ENCODE results near the gene CERS2.
A peak's percentile ranks its signal among the peaks of the same experiment; 100 is the strongest.

CERS2 gene

GRCh38 chr1:151006327-151007052, 31.9 kb upstream of the CERS2 start, which contains the start of gene MINDY1:
MINDY1 (minus strand) TSS chr1:151006902; CDS start chr1:151002617, 4,285 bp downstream.
- H3K4me3 ChIP-seq (replicated peaks; ENCODE audit: low read depth, low read length), result peak within 1 kb of the TSS; percentile 60
- H3K27me3 ChIP-seq (replicated peaks; ENCODE audit: control insufficient read depth, insufficient read depth, low read length), result no peaks in the 10 kb centered on the region
- no peaks in the 10 kb centered on the region for H3K36me3 ChIP-seq (ENCODE audit: control insufficient read depth, insufficient read depth, low read length)
- TF ChIP-seq CTCF (IDR thresholded peaks at IDR 0.05; ENCODE audit: insufficient read depth, low read length, poor library complexity, severe bottlenecking), result peak; percentile 43
- DNase-seq (ENCODE audit: extremely low read depth, insufficient read length), result peak; percentile 50

DNA sequence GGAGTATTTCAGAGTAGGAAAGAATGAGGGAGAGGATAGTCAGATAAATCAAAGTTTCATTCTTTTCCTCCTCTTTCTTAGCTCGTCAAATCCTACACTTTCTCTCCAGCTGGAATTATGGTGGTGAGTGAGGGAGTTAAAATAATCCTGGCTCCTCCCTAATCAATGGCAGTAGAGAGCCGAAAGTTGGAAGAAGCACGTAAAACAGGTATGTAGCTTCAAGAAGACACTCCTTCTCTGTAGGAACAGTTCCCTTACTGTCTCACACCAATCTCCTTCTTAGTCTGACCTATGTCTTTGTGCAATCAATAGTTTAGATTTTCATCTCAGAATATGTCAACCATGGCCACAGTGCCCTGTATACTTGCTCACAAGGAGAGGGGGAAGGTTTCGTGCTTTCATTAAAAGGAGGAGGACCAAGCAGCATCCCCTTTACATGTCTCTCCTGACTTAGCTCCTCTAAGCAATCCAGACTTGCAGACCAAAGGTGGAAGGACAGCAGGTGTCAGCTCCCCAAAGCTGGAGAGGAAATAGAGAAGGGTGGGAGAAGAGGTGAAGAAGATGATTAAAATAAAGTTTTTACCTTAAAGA, 31.2 kb upstream of the CERS2 start:
- Histone ChIP-seq H3K4me3 (replicated peaks; ENCODE audit: low read depth, low read length) (peak overlapping the region; percentile 60), H3K36me3 (ENCODE audit: control insufficient read depth, insufficient read depth, low read length) (no peaks in the 10 kb centered on the region), H3K27me3 (replicated peaks; ENCODE audit: control insufficient read depth, insufficient read depth, low read length) (no peaks in the 10 kb centered on the region)
- DNase-seq (ENCODE audit: extremely low read depth, insufficient read length), result no peak
- no peak for TF ChIP-seq CTCF (IDR thresholded peaks at IDR 0.05; ENCODE audit: insufficient read depth, low read length, poor library complexity, severe bottlenecking)

DNA sequence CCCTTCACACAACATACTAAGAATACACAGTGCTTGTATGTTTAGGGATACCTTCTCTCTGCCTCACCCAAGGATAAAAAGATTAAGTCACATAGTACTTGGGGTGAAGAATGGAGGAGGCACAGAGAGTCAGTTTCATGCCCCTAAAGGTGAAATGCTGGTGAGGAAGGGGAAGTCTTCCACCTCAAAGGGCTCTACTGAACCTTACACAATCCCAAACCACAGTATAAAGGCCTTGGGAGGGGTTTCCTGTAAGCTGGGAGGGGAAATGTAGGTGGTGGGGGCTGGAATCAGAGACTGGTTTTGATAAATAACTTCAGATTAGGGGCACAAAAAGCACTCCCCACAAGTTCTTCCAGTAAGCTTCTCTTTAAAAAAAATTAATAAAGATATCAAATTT, 28.5 kb upstream of the CERS2 start:
- Histone ChIP-seq H3K4me3 (replicated peaks; ENCODE audit: low read depth, low read length) (no peak overlapping the region), H3K36me3 (ENCODE audit: control insufficient read depth, insufficient read depth, low read length) (no peaks in the 10 kb centered on the region; the same call in 1 of the 2 replicates), H3K27me3 (replicated peaks; ENCODE audit: control insufficient read depth, insufficient read depth, low read length) (no peaks in the 10 kb centered on the region)
- DNase-seq (ENCODE audit: extremely low read depth, insufficient read length), result no peak
- no peak for TF ChIP-seq CTCF (IDR thresholded peaks at IDR 0.05; ENCODE audit: insufficient read depth, low read length, poor library complexity, severe bottlenecking)

DNA sequence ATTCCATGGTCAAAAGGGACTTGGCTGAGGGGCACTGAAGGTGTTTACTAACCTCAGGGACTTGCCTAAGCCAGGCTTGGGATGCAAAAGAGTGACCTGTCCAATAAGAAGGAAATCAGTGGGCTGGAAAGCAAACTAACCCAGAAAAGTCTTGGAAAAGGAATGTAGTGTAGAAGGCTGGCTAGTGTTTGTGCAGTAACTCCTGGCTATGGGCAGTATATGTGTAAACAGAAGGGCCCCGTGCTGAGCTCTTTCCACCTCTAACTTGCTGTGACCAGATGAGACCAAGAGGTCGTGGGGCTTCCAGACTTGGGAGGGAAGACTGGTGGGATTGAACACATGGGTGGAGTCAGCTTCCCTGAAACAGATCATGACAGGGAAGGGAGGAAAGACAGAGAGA, 28.0 kb upstream of the CERS2 start:
- no peak for DNase-seq (ENCODE audit: extremely low read depth, insufficient read length)
- Histone ChIP-seq H3K36me3 (ENCODE audit: control insufficient read depth, insufficient read depth, low read length) (no peaks in the 10 kb centered on the region; the same call in 1 of the 2 replicates), H3K27me3 (replicated peaks; ENCODE audit: control insufficient read depth, insufficient read depth, low read length) (no peaks in the 10 kb centered on the region), H3K4me3 (replicated peaks; ENCODE audit: low read depth, low read length) (no peak overlapping the region)
- no peak for TF ChIP-seq CTCF (IDR thresholded peaks at IDR 0.05; ENCODE audit: insufficient read depth, low read length, poor library complexity, severe bottlenecking)

GRCh38 chr1:151002051-151002450, 27.4 kb upstream of the CERS2 start:
- Histone ChIP-seq H3K36me3 (ENCODE audit: control insufficient read depth, insufficient read depth, low read length) (no peaks in the 10 kb centered on the region; the same call in 1 of the 2 replicates), H3K4me3 (replicated peaks; ENCODE audit: low read depth, low read length) (no peak overlapping the region), H3K27me3 (replicated peaks; ENCODE audit: control insufficient read depth, insufficient read depth, low read length) (no peaks in the 10 kb centered on the region)
- TF ChIP-seq CTCF (IDR thresholded peaks at IDR 0.05; ENCODE audit: insufficient read depth, low read length, poor library complexity, severe bottlenecking), result no peak
- DNase-seq (ENCODE audit: extremely low read depth, insufficient read length), result no peak

All from GM06990 (cell line).